H9 (cell line): Measurements from ENCODE around the gene ASCC3. TPM values are rescaled to one million over a fixed set of nuclear protein-coding genes. Genes with fewer than 3 reads are reported as not detected.
A peak's percentile ranks its signal among the peaks of the same experiment; 100 is the strongest.

Experiments used
- DNase-seq: peaks from one replicate; pipeline ENCODE4 v3.0.0-alpha.2; 2017
- H2AFZ ChIP-seq: one replicate; pipeline ENCODE4 v1.6.1; 2013; ENCODE audit warnings: mild to moderate bottlenecking, low read length, control low read depth, moderate library complexity
- H2AK5ac ChIP-seq: 2 replicates; pipeline ENCODE4 v1.6.1; 2013; ENCODE audit warnings: low read length, control low read depth, mixed read lengths; ENCODE audit not compliant: insufficient read length
- H2BK120ac ChIP-seq: one replicate; pipeline ENCODE4 v1.6.1; 2013; ENCODE audit warnings: low read depth, mild to moderate bottlenecking, low read length, control low read depth, inconsistent platforms; ENCODE audit not compliant: poor library complexity, severe bottlenecking
- H2BK12ac ChIP-seq: 2 replicates; pipeline ENCODE4 v1.6.1; 2013; ENCODE audit warnings: low read length, control low read depth, mixed read lengths, low read depth; ENCODE audit not compliant: insufficient read length
- H2BK15ac ChIP-seq: 2 replicates; pipeline ENCODE4 v1.6.1; 2013; ENCODE audit warnings: low read depth, low read length, control low read depth
- H2BK20ac ChIP-seq: one replicate; pipeline ENCODE4 v1.6.1; 2013; ENCODE audit warnings: low read depth, mild to moderate bottlenecking, low read length, control low read depth, inconsistent platforms; ENCODE audit not compliant: poor library complexity, severe bottlenecking
- H2BK5ac ChIP-seq: 2 replicates; pipeline ENCODE4 v1.6.1; 2013; ENCODE audit warnings: low read length, control low read depth, mixed read lengths; ENCODE audit not compliant: insufficient read length
- H3K14ac ChIP-seq: 2 replicates; pipeline ENCODE4 v1.6.1; 2013; ENCODE audit warnings: low read length, control low read depth; ENCODE audit not compliant: insufficient read depth
- H3K18ac ChIP-seq: 2 replicates; pipeline ENCODE4 v1.6.1; 2013; ENCODE audit warnings: low read depth, mild to moderate bottlenecking, mixed read lengths, low read length, control low read depth; ENCODE audit not compliant: insufficient read length
- H3K23ac ChIP-seq: 2 replicates; pipeline ENCODE4 v1.6.1; 2013; ENCODE audit warnings: low read length, control low read depth, mixed read lengths, low read depth; ENCODE audit not compliant: insufficient read length
- H3K23me2 ChIP-seq: 2 replicates; pipeline ENCODE4 v1.6.1; 2013; ENCODE audit warnings: low read depth, mild to moderate bottlenecking, mixed read lengths, low read length, control low read depth; ENCODE audit not compliant: insufficient read length, poor library complexity, severe bottlenecking
- H3K27ac ChIP-seq: 2 replicates; pipeline ENCODE4 v1.5.1; 2013; ENCODE audit warnings: low read length, control low read depth, mixed read lengths, low read depth; ENCODE audit not compliant: insufficient read length
- H3K27me3 ChIP-seq: 2 replicates; pipeline ENCODE4 v1.6.1; 2013; ENCODE audit warnings: low read length, control low read depth, inconsistent platforms; ENCODE audit not compliant: insufficient read depth
- H3K4ac ChIP-seq: 2 replicates; pipeline ENCODE4 v1.6.1; 2013; ENCODE audit warnings: low read depth, mild to moderate bottlenecking, control low read depth, inconsistent platforms, low read length, moderate library complexity
- H3K4me1 ChIP-seq: 2 replicates; pipeline ENCODE4 v1.6.1; 2013; ENCODE audit warnings: low read length, control low read depth, inconsistent platforms; ENCODE audit not compliant: insufficient read depth
- H3K4me2 ChIP-seq: 2 replicates; pipeline ENCODE4 v1.6.1; 2013; ENCODE audit warnings: low read length, control low read depth, mixed read lengths; ENCODE audit not compliant: insufficient read length, insufficient read depth
- H3K56ac ChIP-seq: 2 replicates; pipeline ENCODE4 v1.6.1; 2013; ENCODE audit warnings: low read depth, mild to moderate bottlenecking, mixed read lengths, low read length, control low read depth; ENCODE audit not compliant: insufficient read length
- H3K79me1 ChIP-seq: 2 replicates; pipeline ENCODE4 v1.6.1; 2013; ENCODE audit warnings: low read depth, mild to moderate bottlenecking, moderate library complexity, low read length, control low read depth, inconsistent platforms; ENCODE audit not compliant: insufficient read depth, poor library complexity, severe bottlenecking
- H3K79me2 ChIP-seq: 2 replicates; pipeline ENCODE4 v1.6.1; 2013; ENCODE audit warnings: low read length, control low read depth, inconsistent platforms; ENCODE audit not compliant: insufficient read depth
- H3K9ac ChIP-seq: 2 replicates; pipeline ENCODE4 v1.6.1; 2013; ENCODE audit warnings: low read length, control low read depth, mixed read lengths; ENCODE audit not compliant: insufficient read length; ENCODE audit errors: extremely low read depth
- H3K9me3 ChIP-seq: one replicate; pipeline ENCODE4 v1.6.1; 2013; ENCODE audit warnings: low read depth, low read length, inconsistent platforms; ENCODE audit not compliant: control insufficient read depth
- H3T11ph ChIP-seq: one replicate; pipeline ENCODE4 v1.6.1; 2013; ENCODE audit warnings: mild to moderate bottlenecking, low read length, control low read depth, inconsistent platforms
- H4K20me1 ChIP-seq: one replicate; pipeline ENCODE4 v1.6.1; 2013; ENCODE audit not compliant: control insufficient read depth, insufficient read length, insufficient read depth
- H4K5ac ChIP-seq: 2 replicates; pipeline ENCODE4 v1.6.1; 2013; ENCODE audit warnings: low read depth, mild to moderate bottlenecking, mixed read lengths, low read length, control low read depth; ENCODE audit not compliant: insufficient read length
- H4K8ac ChIP-seq: replicated peaks from 2 replicates; pipeline ENCODE4 v1.6.1; 2013; ENCODE audit warnings: low read length, control low read depth, mixed read lengths, low read depth; ENCODE audit not compliant: insufficient read length
- H4K91ac ChIP-seq: 2 replicates; pipeline ENCODE4 v1.6.1; 2013; ENCODE audit warnings: low read depth, mild to moderate bottlenecking, moderate library complexity, mixed read lengths, low read length, control low read depth; ENCODE audit not compliant: insufficient read length
- H3K27ac Mint-ChIP-seq, 3 experiments: 2 replicates in 2 of 3; 3 replicates in 1 of 3; pipeline ENCODE4 v1.8.0; 2020 to 2021; ENCODE audit warnings: mixed read lengths in 3 of 3, mild to moderate bottlenecking in 1 of 3, moderate library complexity in 1 of 3
- H3K27me3 Mint-ChIP-seq: 2 replicates; pipeline ENCODE4 v1.8.0; 2021; ENCODE audit warnings: low read depth, mild to moderate bottlenecking, moderate library complexity, mixed read lengths
- H3K36me3 Mint-ChIP-seq, 3 experiments: 2 replicates in 2 of 3; 3 replicates in 1 of 3; pipeline ENCODE4 v1.8.0; 2020 to 2021; ENCODE audit warnings: low read depth in 3 of 3, mixed read lengths in 3 of 3; ENCODE audit not compliant: insufficient read depth in 1 of 3
- H3K4me1 Mint-ChIP-seq, 2 experiments: 2 replicates each; pipeline ENCODE4 v1.8.0; 2020; ENCODE audit warnings: mixed read lengths in 2 of 2
- H3K4me3 Mint-ChIP-seq, 2 experiments: 2 replicates in 1 of 2; 3 replicates in 1 of 2; pipeline ENCODE4 v1.8.0; 2020 to 2021; ENCODE audit warnings: mild to moderate bottlenecking in 2 of 2, mixed read lengths in 2 of 2, moderate library complexity in 1 of 2
- H3K9me3 Mint-ChIP-seq, 2 experiments: 2 replicates in 1 of 2; 3 replicates in 1 of 2; pipeline ENCODE4 v1.8.0; 2020; ENCODE audit warnings: mild to moderate bottlenecking in 2 of 2, mixed read lengths in 2 of 2, moderate library complexity in 1 of 2
- WGBS: extraction: QIAGEN DNeasy Blood & Tissue Kit; methylation state at CpG from one replicate; pipeline ENCODE4 v1.1.7; 2013; ENCODE audit warnings: missing lambda C conversion rate, low lambda C conversion rate, mixed read lengths; ENCODE audit not compliant: insufficient read length; ENCODE audit errors: extremely low coverage; 5-methylcytosine and 5-hydroxymethylcytosine counted together
- total RNA-seq: library from RNA; stranded (reverse); gene quantifications from 2 replicates; pipeline ENCODE4 v1.2.1, GENCODE V29; 2021
- TF ChIP-seq, protein P1 (sequence below): fragments of 200-600 bp; sonication (generic); conservative IDR thresholded peaks from 3 replicates; pipeline ENCODE4 v1.8.0; 2021; ENCODE audit warnings: antibody characterized with exemption, mild to moderate bottlenecking

Gene ASCC3
- total RNA-seq, 1 experiment from 2014 or later = 63.8 TPM

DNA sequence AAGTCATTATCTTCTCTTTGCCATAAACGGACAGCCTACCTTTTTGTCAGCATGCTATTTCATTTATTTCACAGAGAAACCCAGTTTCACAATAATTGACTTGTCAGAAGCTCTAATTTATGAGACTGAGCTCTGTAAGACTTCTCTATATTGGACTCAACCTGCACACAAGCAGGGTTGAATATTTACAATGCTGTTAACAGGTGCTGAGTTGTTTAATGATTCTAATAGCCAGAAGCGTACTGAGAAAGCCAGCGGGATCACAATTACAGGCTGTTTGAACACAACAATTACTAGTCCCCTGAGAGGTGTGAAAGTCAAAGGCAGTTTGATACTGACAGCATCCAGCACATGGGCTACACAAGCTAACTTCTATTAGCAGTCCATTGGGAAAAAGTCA is 288.2 kb downstream of the ASCC3 start:
- TF ChIP-seq, protein P1, sequence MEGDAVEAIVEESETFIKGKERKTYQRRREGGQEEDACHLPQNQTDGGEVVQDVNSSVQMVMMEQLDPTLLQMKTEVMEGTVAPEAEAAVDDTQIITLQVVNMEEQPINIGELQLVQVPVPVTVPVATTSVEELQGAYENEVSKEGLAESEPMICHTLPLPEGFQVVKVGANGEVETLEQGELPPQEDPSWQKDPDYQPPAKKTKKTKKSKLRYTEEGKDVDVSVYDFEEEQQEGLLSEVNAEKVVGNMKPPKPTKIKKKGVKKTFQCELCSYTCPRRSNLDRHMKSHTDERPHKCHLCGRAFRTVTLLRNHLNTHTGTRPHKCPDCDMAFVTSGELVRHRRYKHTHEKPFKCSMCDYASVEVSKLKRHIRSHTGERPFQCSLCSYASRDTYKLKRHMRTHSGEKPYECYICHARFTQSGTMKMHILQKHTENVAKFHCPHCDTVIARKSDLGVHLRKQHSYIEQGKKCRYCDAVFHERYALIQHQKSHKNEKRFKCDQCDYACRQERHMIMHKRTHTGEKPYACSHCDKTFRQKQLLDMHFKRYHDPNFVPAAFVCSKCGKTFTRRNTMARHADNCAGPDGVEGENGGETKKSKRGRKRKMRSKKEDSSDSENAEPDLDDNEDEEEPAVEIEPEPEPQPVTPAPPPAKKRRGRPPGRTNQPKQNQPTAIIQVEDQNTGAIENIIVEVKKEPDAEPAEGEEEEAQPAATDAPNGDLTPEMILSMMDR = no peak
- H3K18ac ChIP-seq = no peak overlapping the region
- no peak overlapping the region for H4K5ac ChIP-seq
- no peak overlapping the region for H3K56ac ChIP-seq
- H2BK5ac ChIP-seq = no peak overlapping the region
- Mint-ChIP-seq H3K4me3 (no peak overlapping the region), H3K27ac (peak overlapping the region in 1 of 3 experiments; percentile 50; a peak in 1 of 7 replicates), H3K4me1 (no peaks in the 10 kb centered on the region), H3K36me3 (peaks cover 7 to 20% (median 19%) of the 10 kb centered on the region in 3 experiments), H3K27me3 (no peaks in the 10 kb centered on the region), H3K9me3 (no peaks in the 10 kb centered on the region)
- no peak overlapping the region for H2AFZ ChIP-seq
- no peak overlapping the region for H2BK15ac ChIP-seq
- no peak for DNase-seq
- WGBS = no CpG with 5 or more reads among the region's 3 CpGs
- H4K20me1 ChIP-seq = no peaks in the 10 kb centered on the region
- H4K8ac ChIP-seq = no peak overlapping the region
- H3K23ac ChIP-seq = no peak overlapping the region
- no peak overlapping the region for H3T11ph ChIP-seq
- H3K27me3 ChIP-seq = no peaks in the 10 kb centered on the region
- no peak overlapping the region for H4K91ac ChIP-seq
- H3K79me1 ChIP-seq = no peaks in the 10 kb centered on the region
- no peaks in the 10 kb centered on the region for H3K79me2 ChIP-seq
- H3K4ac ChIP-seq = no peak overlapping the region
- H3K23me2 ChIP-seq = no peaks in the 10 kb centered on the region
- no peak overlapping the region for H2BK12ac ChIP-seq
- H3K27ac ChIP-seq = no peak overlapping the region
- H2AK5ac ChIP-seq = no peak overlapping the region
- H2BK120ac ChIP-seq = no peak overlapping the region
- no peaks in the 10 kb centered on the region for H3K4me1 ChIP-seq
- H3K9me3 ChIP-seq = no peaks in the 10 kb centered on the region
- no peak overlapping the region for H3K14ac ChIP-seq
- no peak overlapping the region for H2BK20ac ChIP-seq
- no peak overlapping the region for H3K4me2 ChIP-seq
- H3K9ac ChIP-seq = no peak overlapping the region
